Esophagus squamous epithelium (tissue), 4 donors: ENCODE measurements around the gene CGRRF1.

ENCODE experiments used
- CTCF ChIP-seq, 6 experiments: fragments of 450-650 bp in 4 of 6; fragments of 200-600 bp in 2 of 6; sonication (generic) in 2 of 6; IDR thresholded peaks; one replicate each; pipeline ENCODE4 v1.5.1; 2016 to 2019; ENCODE audit warnings: antibody characterized with exemption in 6 of 6, mild to moderate bottlenecking in 4 of 6, moderate library complexity in 4 of 6
- POLR2A ChIP-seq, 4 donors: fragments of 450-650 bp; IDR thresholded peaks; one replicate each; pipeline ENCODE4 v1.6.1; 2017; ENCODE audit warnings: antibody characterized with exemption in 4 of 4, mild to moderate bottlenecking in 4 of 4, moderate library complexity in 3 of 4

GRCh38 chr14:54547583-54547982 lies 37.9 kb downstream of the CGRRF1 start:
- TF ChIP-seq CTCF (IDR thresholded peaks at IDR 0.05) (no peak), POLR2A (IDR thresholded peaks at IDR 0.05) (no peak)
